Gastroesophageal sphincter (tissue), 3 donors: Measurements from ENCODE around the gene ELMO1.

Experiments used
- CTCF ChIP-seq, 4 experiments: fragments of 200-600 bp in 2 of 4; fragments of 450-650 bp in 2 of 4; sonication (generic) in 1 of 4; IDR thresholded peaks; one replicate each; pipeline ENCODE4 v1.5.1; 2017 to 2019; ENCODE audit warnings: antibody characterized with exemption in 4 of 4, mild to moderate bottlenecking in 2 of 4, moderate library complexity in 2 of 4
- EP300 ChIP-seq: sonication (generic); formaldehyde crosslinking; IDR thresholded peaks from one replicate; pipeline ENCODE4 v1.6.1; 2017; ENCODE audit warnings: antibody characterized with exemption, mild to moderate bottlenecking

- no peak for TF ChIP-seq CTCF (IDR thresholded peaks at IDR 0.05)
- no peak for TF ChIP-seq EP300
Measured at GRCh38 chr7:37048674-37049073, 400.0 kb downstream of the ELMO1 start.
